H9 (cell line): ENCODE results near the gene MASTL. TPM values are rescaled to one million over a fixed set of nuclear protein-coding genes. Genes with fewer than 3 reads are reported as not detected.

Source experiments
- DNase-seq: peaks from one replicate; pipeline ENCODE4 v3.0.0-alpha.2; 2017
- H2AFZ ChIP-seq: one replicate; pipeline ENCODE4 v1.6.1; 2013; ENCODE audit warnings: mild to moderate bottlenecking, low read length, control low read depth, moderate library complexity
- H2AK5ac ChIP-seq: 2 replicates; pipeline ENCODE4 v1.6.1; 2013; ENCODE audit warnings: low read length, control low read depth, mixed read lengths; ENCODE audit not compliant: insufficient read length
- H2BK120ac ChIP-seq: one replicate; pipeline ENCODE4 v1.6.1; 2013; ENCODE audit warnings: low read depth, mild to moderate bottlenecking, low read length, control low read depth, inconsistent platforms; ENCODE audit not compliant: poor library complexity, severe bottlenecking
- H2BK12ac ChIP-seq: 2 replicates; pipeline ENCODE4 v1.6.1; 2013; ENCODE audit warnings: low read length, control low read depth, mixed read lengths, low read depth; ENCODE audit not compliant: insufficient read length
- H2BK15ac ChIP-seq: 2 replicates; pipeline ENCODE4 v1.6.1; 2013; ENCODE audit warnings: low read depth, low read length, control low read depth
- H2BK20ac ChIP-seq: one replicate; pipeline ENCODE4 v1.6.1; 2013; ENCODE audit warnings: low read depth, mild to moderate bottlenecking, low read length, control low read depth, inconsistent platforms; ENCODE audit not compliant: poor library complexity, severe bottlenecking
- H2BK5ac ChIP-seq: 2 replicates; pipeline ENCODE4 v1.6.1; 2013; ENCODE audit warnings: low read length, control low read depth, mixed read lengths; ENCODE audit not compliant: insufficient read length
- H3K14ac ChIP-seq: 2 replicates; pipeline ENCODE4 v1.6.1; 2013; ENCODE audit warnings: low read length, control low read depth; ENCODE audit not compliant: insufficient read depth
- H3K18ac ChIP-seq: 2 replicates; pipeline ENCODE4 v1.6.1; 2013; ENCODE audit warnings: low read depth, mild to moderate bottlenecking, mixed read lengths, low read length, control low read depth; ENCODE audit not compliant: insufficient read length
- H3K23ac ChIP-seq: 2 replicates; pipeline ENCODE4 v1.6.1; 2013; ENCODE audit warnings: low read length, control low read depth, mixed read lengths, low read depth; ENCODE audit not compliant: insufficient read length
- H3K23me2 ChIP-seq: 2 replicates; pipeline ENCODE4 v1.6.1; 2013; ENCODE audit warnings: low read depth, mild to moderate bottlenecking, mixed read lengths, low read length, control low read depth; ENCODE audit not compliant: insufficient read length, poor library complexity, severe bottlenecking
- H3K27ac ChIP-seq: 2 replicates; pipeline ENCODE4 v1.5.1; 2013; ENCODE audit warnings: low read length, control low read depth, mixed read lengths, low read depth; ENCODE audit not compliant: insufficient read length
- H3K27me3 ChIP-seq: 2 replicates; pipeline ENCODE4 v1.6.1; 2013; ENCODE audit warnings: low read length, control low read depth, inconsistent platforms; ENCODE audit not compliant: insufficient read depth
- H3K4ac ChIP-seq: 2 replicates; pipeline ENCODE4 v1.6.1; 2013; ENCODE audit warnings: low read depth, mild to moderate bottlenecking, control low read depth, inconsistent platforms, low read length, moderate library complexity
- H3K4me1 ChIP-seq: 2 replicates; pipeline ENCODE4 v1.6.1; 2013; ENCODE audit warnings: low read length, control low read depth, inconsistent platforms; ENCODE audit not compliant: insufficient read depth
- H3K4me2 ChIP-seq: 2 replicates; pipeline ENCODE4 v1.6.1; 2013; ENCODE audit warnings: low read length, control low read depth, mixed read lengths; ENCODE audit not compliant: insufficient read length, insufficient read depth
- H3K56ac ChIP-seq: 2 replicates; pipeline ENCODE4 v1.6.1; 2013; ENCODE audit warnings: low read depth, mild to moderate bottlenecking, mixed read lengths, low read length, control low read depth; ENCODE audit not compliant: insufficient read length
- H3K79me1 ChIP-seq: 2 replicates; pipeline ENCODE4 v1.6.1; 2013; ENCODE audit warnings: low read depth, mild to moderate bottlenecking, moderate library complexity, low read length, control low read depth, inconsistent platforms; ENCODE audit not compliant: insufficient read depth, poor library complexity, severe bottlenecking
- H3K79me2 ChIP-seq: 2 replicates; pipeline ENCODE4 v1.6.1; 2013; ENCODE audit warnings: low read length, control low read depth, inconsistent platforms; ENCODE audit not compliant: insufficient read depth
- H3K9ac ChIP-seq: 2 replicates; pipeline ENCODE4 v1.6.1; 2013; ENCODE audit warnings: low read length, control low read depth, mixed read lengths; ENCODE audit not compliant: insufficient read length; ENCODE audit errors: extremely low read depth
- H3K9me3 ChIP-seq: one replicate; pipeline ENCODE4 v1.6.1; 2013; ENCODE audit warnings: low read depth, low read length, inconsistent platforms; ENCODE audit not compliant: control insufficient read depth
- H3T11ph ChIP-seq: one replicate; pipeline ENCODE4 v1.6.1; 2013; ENCODE audit warnings: mild to moderate bottlenecking, low read length, control low read depth, inconsistent platforms
- H4K20me1 ChIP-seq: one replicate; pipeline ENCODE4 v1.6.1; 2013; ENCODE audit not compliant: control insufficient read depth, insufficient read length, insufficient read depth
- H4K5ac ChIP-seq: 2 replicates; pipeline ENCODE4 v1.6.1; 2013; ENCODE audit warnings: low read depth, mild to moderate bottlenecking, mixed read lengths, low read length, control low read depth; ENCODE audit not compliant: insufficient read length
- H4K8ac ChIP-seq: replicated peaks from 2 replicates; pipeline ENCODE4 v1.6.1; 2013; ENCODE audit warnings: low read length, control low read depth, mixed read lengths, low read depth; ENCODE audit not compliant: insufficient read length
- H4K91ac ChIP-seq: 2 replicates; pipeline ENCODE4 v1.6.1; 2013; ENCODE audit warnings: low read depth, mild to moderate bottlenecking, moderate library complexity, mixed read lengths, low read length, control low read depth; ENCODE audit not compliant: insufficient read length
- H3K27ac Mint-ChIP-seq, 3 experiments: 2 replicates in 2 of 3; 3 replicates in 1 of 3; pipeline ENCODE4 v1.8.0; 2020 to 2021; ENCODE audit warnings: mixed read lengths in 3 of 3, mild to moderate bottlenecking in 1 of 3, moderate library complexity in 1 of 3
- H3K27me3 Mint-ChIP-seq: 2 replicates; pipeline ENCODE4 v1.8.0; 2021; ENCODE audit warnings: low read depth, mild to moderate bottlenecking, moderate library complexity, mixed read lengths
- H3K36me3 Mint-ChIP-seq, 3 experiments: 2 replicates in 2 of 3; 3 replicates in 1 of 3; pipeline ENCODE4 v1.8.0; 2020 to 2021; ENCODE audit warnings: low read depth in 3 of 3, mixed read lengths in 3 of 3; ENCODE audit not compliant: insufficient read depth in 1 of 3
- H3K4me1 Mint-ChIP-seq, 2 experiments: 2 replicates each; pipeline ENCODE4 v1.8.0; 2020; ENCODE audit warnings: mixed read lengths in 2 of 2
- H3K4me3 Mint-ChIP-seq, 2 experiments: 2 replicates in 1 of 2; 3 replicates in 1 of 2; pipeline ENCODE4 v1.8.0; 2020 to 2021; ENCODE audit warnings: mild to moderate bottlenecking in 2 of 2, mixed read lengths in 2 of 2, moderate library complexity in 1 of 2
- H3K9me3 Mint-ChIP-seq, 2 experiments: 2 replicates in 1 of 2; 3 replicates in 1 of 2; pipeline ENCODE4 v1.8.0; 2020; ENCODE audit warnings: mild to moderate bottlenecking in 2 of 2, mixed read lengths in 2 of 2, moderate library complexity in 1 of 2
- WGBS: extraction: QIAGEN DNeasy Blood & Tissue Kit; methylation state at CpG from one replicate; pipeline ENCODE4 v1.1.7; 2013; ENCODE audit warnings: missing lambda C conversion rate, low lambda C conversion rate, mixed read lengths; ENCODE audit not compliant: insufficient read length; ENCODE audit errors: extremely low coverage; 5-methylcytosine and 5-hydroxymethylcytosine counted together
- total RNA-seq: library from RNA; stranded (reverse); gene quantifications from 2 replicates; pipeline ENCODE4 v1.2.1, GENCODE V29; 2021
- TF ChIP-seq, protein P1 (sequence below): fragments of 200-600 bp; sonication (generic); conservative IDR thresholded peaks from 3 replicates; pipeline ENCODE4 v1.8.0; 2021; ENCODE audit warnings: antibody characterized with exemption, mild to moderate bottlenecking

The MASTL gene
- total RNA-seq, 1 experiment from 2014 or later, result 35.0 TPM

GRCh38 chr10:27197980-27198620 lies 42.9 kb downstream of the MASTL start:
- H3K36me3 Mint-ChIP-seq, result peaks cover 2 to 15% (median 8%) of the 10 kb centered on the region in 3 experiments; a peak in 5 of 7 replicates
- Histone ChIP-seq H4K20me1 (no peaks in the 10 kb centered on the region), H3K23me2 (no peaks in the 10 kb centered on the region), H4K91ac (no peak overlapping the region), H3K56ac (no peak overlapping the region), H4K8ac (no peak overlapping the region), H3K14ac (no peak overlapping the region), H3K79me2 (no peaks in the 10 kb centered on the region), H3K79me1 (no peaks in the 10 kb centered on the region), H3K4ac (no peak overlapping the region), H2AK5ac (no peak overlapping the region), H2BK15ac (no peak overlapping the region), H3K9me3 (no peaks in the 10 kb centered on the region), H4K5ac (no peak overlapping the region), H2BK12ac (no peak overlapping the region), H2AFZ (no peak overlapping the region), H3K23ac (no peak overlapping the region), H3K4me2 (no peak overlapping the region), H2BK5ac (no peak overlapping the region), H3K27me3 (no peaks in the 10 kb centered on the region), H2BK20ac (no peak overlapping the region), H3T11ph (no peak overlapping the region), H3K9ac (no peak overlapping the region), H3K4me1 (no peaks in the 10 kb centered on the region), H3K18ac (no peak overlapping the region), H2BK120ac (no peak overlapping the region), H3K27ac (no peak overlapping the region)
- no peaks in the 10 kb centered on the region for H3K9me3 Mint-ChIP-seq
- H3K4me1 Mint-ChIP-seq, result no peaks in the 10 kb centered on the region
- H3K27me3 Mint-ChIP-seq, result no peaks in the 10 kb centered on the region
- H3K4me3 Mint-ChIP-seq, result no peak overlapping the region
- no peak for DNase-seq
- peak overlapping the region in 2 of 3 experiments; percentile 12 to 22; a peak in 1 of 7 replicates for H3K27ac Mint-ChIP-seq
- WGBS, result no CpG with 5 or more reads among the region's 2 CpGs
- TF ChIP-seq, protein P1, sequence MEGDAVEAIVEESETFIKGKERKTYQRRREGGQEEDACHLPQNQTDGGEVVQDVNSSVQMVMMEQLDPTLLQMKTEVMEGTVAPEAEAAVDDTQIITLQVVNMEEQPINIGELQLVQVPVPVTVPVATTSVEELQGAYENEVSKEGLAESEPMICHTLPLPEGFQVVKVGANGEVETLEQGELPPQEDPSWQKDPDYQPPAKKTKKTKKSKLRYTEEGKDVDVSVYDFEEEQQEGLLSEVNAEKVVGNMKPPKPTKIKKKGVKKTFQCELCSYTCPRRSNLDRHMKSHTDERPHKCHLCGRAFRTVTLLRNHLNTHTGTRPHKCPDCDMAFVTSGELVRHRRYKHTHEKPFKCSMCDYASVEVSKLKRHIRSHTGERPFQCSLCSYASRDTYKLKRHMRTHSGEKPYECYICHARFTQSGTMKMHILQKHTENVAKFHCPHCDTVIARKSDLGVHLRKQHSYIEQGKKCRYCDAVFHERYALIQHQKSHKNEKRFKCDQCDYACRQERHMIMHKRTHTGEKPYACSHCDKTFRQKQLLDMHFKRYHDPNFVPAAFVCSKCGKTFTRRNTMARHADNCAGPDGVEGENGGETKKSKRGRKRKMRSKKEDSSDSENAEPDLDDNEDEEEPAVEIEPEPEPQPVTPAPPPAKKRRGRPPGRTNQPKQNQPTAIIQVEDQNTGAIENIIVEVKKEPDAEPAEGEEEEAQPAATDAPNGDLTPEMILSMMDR, result no peak
